Endothelial cell of umbilical vein (primary cell): ENCODE data around the gene MRPS34. TPM values are rescaled to one million over a fixed set of nuclear protein-coding genes. Genes with fewer than 3 reads are reported as not detected.

ENCODE experiments used
- BruUV-seq: library from RNA; stranded (reverse); fragments of 400-500 nt; replicated peaks from 2 replicates; lab custom pipeline; 2021; lab: Mats Ljungman, UMichigan
- CTCF ChIA-PET: fragments of 300-600, 350-600 bp; sonication (Branson Sonifier 250); formaldehyde crosslinking; loops from one replicate; lab custom pipeline; 2021; ENCODE audit warnings: antibody characterized with exemption, inconsistent platforms; lab: Charles Lee
- POLR2A ChIA-PET: fragments of 300-600, 350-600 bp; sonication (Branson Sonifier 250); formaldehyde crosslinking; loops from one replicate; lab custom pipeline; 2021; ENCODE audit warnings: antibody characterized with exemption, inconsistent platforms; lab: Charles Lee
- DNase-seq: peaks from one replicate; pipeline ENCODE4 v3.0.0-alpha.2; 2011; ENCODE audit warnings: low read depth, low spot score
- FAIRE-seq: peaks from 2 replicates; lab custom pipeline; 2011; peaks lifted over from hg19 to GRCh38; lab: Jason Lieb, UNC
- H2AFZ ChIP-seq: 2 replicates; pipeline ENCODE4 v1.6.0; 2012; ENCODE audit warnings: low read depth, low read length, control low read depth, inconsistent platforms
- H3K27ac ChIP-seq: 2 replicates; pipeline ENCODE4 v1.5.1; 2011; ENCODE audit warnings: low read depth, mild to moderate bottlenecking, control low read depth, low read length, moderate library complexity; ENCODE audit not compliant: insufficient read depth
- H3K27me3 ChIP-seq, 2 experiments: 2 replicates each; pipeline versions ENCODE4 v1.6.0 to v1.6.1; 2011; ENCODE audit warnings: low read length in 2 of 2, mixed read lengths in 1 of 2; ENCODE audit not compliant: control insufficient read depth in 2 of 2, insufficient read depth in 2 of 2
- H3K36me3 ChIP-seq, 2 experiments: 2 replicates in 1 of 2; 3 replicates in 1 of 2; pipeline ENCODE4 v1.5.1; 2011; ENCODE audit warnings: low read length in 2 of 2, mild to moderate bottlenecking in 1 of 2, moderate library complexity in 1 of 2; ENCODE audit not compliant: control insufficient read depth in 2 of 2, insufficient read depth in 2 of 2; ENCODE audit errors: extremely low read depth in 1 of 2
- H3K4me1 ChIP-seq: 3 replicates; pipeline ENCODE4 v1.5.1; 2011; ENCODE audit warnings: mild to moderate bottlenecking, low read length; ENCODE audit not compliant: control insufficient read depth, insufficient read depth; ENCODE audit errors: extremely low read depth
- H3K4me2 ChIP-seq: 2 replicates; pipeline ENCODE4 v1.6.1; 2011; ENCODE audit warnings: low read length, control low read depth, mixed read lengths; ENCODE audit not compliant: insufficient read depth
- H3K4me3 ChIP-seq, 3 experiments: fragments of 200-600 bp in 1 of 3; sonication (generic), shearing (Covaris generic) in 1 of 3; replicated peaks in 1 of 3; 2 replicates each; pipeline ENCODE4 v1.5.1; 2011 to 2016; ENCODE audit warnings: control low read depth in 3 of 3, low read length in 3 of 3, mild to moderate bottlenecking in 2 of 3, inconsistent platforms in 1 of 3, low read depth in 1 of 3, moderate library complexity in 1 of 3; ENCODE audit not compliant: insufficient read depth in 1 of 3
- H3K79me2 ChIP-seq: 2 replicates; pipeline ENCODE4 v1.6.0; 2012; ENCODE audit warnings: low read length, inconsistent platforms; ENCODE audit not compliant: control insufficient read depth, insufficient read depth
- H3K9ac ChIP-seq: replicated peaks from 2 replicates; pipeline ENCODE3; 2011; ENCODE audit warnings: low read length, control low read depth; ENCODE audit not compliant: insufficient read depth; ENCODE audit errors: extremely low read depth
- H3K9me1 ChIP-seq: replicated peaks from 3 replicates; pipeline ENCODE4 v1.6.0; 2011; ENCODE audit warnings: mild to moderate bottlenecking, low read length; ENCODE audit not compliant: control insufficient read depth, insufficient read depth; ENCODE audit errors: extremely low read depth
- H3K9me3 ChIP-seq: replicated peaks from 2 replicates; pipeline ENCODE4 v1.5.1; 2012; ENCODE audit warnings: low read length, inconsistent platforms; ENCODE audit not compliant: control insufficient read depth, insufficient read depth
- H4K20me1 ChIP-seq: replicated peaks from 2 replicates; pipeline ENCODE3; 2011; ENCODE audit warnings: mild to moderate bottlenecking, low read length; ENCODE audit not compliant: control insufficient read depth, insufficient read depth; ENCODE audit errors: extremely low read depth
- CTCF ChIP-seq, 2 donors: IDR thresholded peaks; 1 replicate in 1 of 2; 2 replicates in 1 of 2; pipeline ENCODE4 v1.5.1; 2011; ENCODE audit warnings: low read length in 2 of 2, mild to moderate bottlenecking in 2 of 2, moderate library complexity in 2 of 2, control low read depth in 1 of 2, inconsistent platforms in 1 of 2, low read depth in 1 of 2; ENCODE audit not compliant: insufficient read depth in 1 of 2; ENCODE audit errors: extremely low read depth in 1 of 2
- FOS ChIP-seq: IDR thresholded peaks from 2 replicates; pipeline ENCODE4 v1.6.1; 2011; ENCODE audit warnings: mild to moderate bottlenecking, low read length, moderate library complexity, borderline replicate concordance; ENCODE audit not compliant: insufficient read depth
- GATA2 ChIP-seq: IDR thresholded peaks from 2 replicates; pipeline ENCODE4 v1.7.0; 2011; ENCODE audit warnings: low read depth, mild to moderate bottlenecking, moderate library complexity, mixed read lengths, low read length; ENCODE audit not compliant: insufficient read length, insufficient read depth
- POLR2A ChIP-seq: IDR thresholded peaks from 2 replicates; pipeline ENCODE4 v1.6.1; 2012; ENCODE audit warnings: low read depth, mild to moderate bottlenecking, control low read depth, low read length
- POLR2AphosphoS5 ChIP-seq: IDR thresholded peaks from 2 replicates; pipeline ENCODE4 v1.6.1; 2012; ENCODE audit warnings: low read depth, mild to moderate bottlenecking, control low read depth, low read length, moderate library complexity; ENCODE audit not compliant: insufficient read depth
- dilution Hi-C: fragments of 300-500 bp; cut with MboI; formaldehyde crosslinking; loops from one replicate; pipeline ENCODE4 v1.15.0; 2019; ENCODE audit warnings: low sequenced_read_pairs; ENCODE audit not compliant: extremely low pct_ligation_motif_present
- intact Hi-C: fragments of 100-400 bp; cut with micrococcal nuclease; formaldehyde crosslinking; loops from one replicate; pipeline ENCODE4 v1.10.0; 2022
- polyA plus RNA-seq, 4 experiments: library from polyadenylated mRNA; depleted of rRNA in 3 of 4; stranded (reverse) in 3 of 4; unstranded in 1 of 4; fragments of >200 nt; gene quantifications; 2 replicates each; pipeline versions ENCODE4 v1.2.1 to v1.2.3, GENCODE V29; 2011 to 2012; ENCODE audit warnings: missing spikeins in 1 of 4
- total RNA-seq: library from RNA; stranded (reverse); gene quantifications from 2 replicates; pipeline ENCODE4 v1.2.3, GENCODE V29; 2021

Gene MRPS34
- total and polyA plus RNA-seq, 2 donors (not counting 3 experiments of a cell fraction or from before 2014, with no cell fraction given) = 82.1 to 102 TPM

GRCh38 chr16:1786242-1787055 is 13.5 kb upstream of the MRPS34 start:
- Histone ChIP-seq H3K4me3 (no peak overlapping the region), H3K27ac (no peak overlapping the region), H4K20me1 (no peaks in the 10 kb centered on the region), H3K4me2 (no peak overlapping the region), H3K27me3 (no peaks in the 10 kb centered on the region), H3K4me1 (peaks cover 8% of the 10 kb centered on the region), H3K9me1 (no peaks in the 10 kb centered on the region), H2AFZ (no peak overlapping the region), H3K9me3 (no peaks in the 10 kb centered on the region), H3K36me3 (peaks cover 0 to 23% of the 10 kb centered on the region in 2 experiments), H3K79me2 (peaks cover 25% of the 10 kb centered on the region), H3K9ac (no peak overlapping the region)
- dilution Hi-C loops (no loop called here), intact Hi-C loops (loop anchor here (10.0 kb wide), 1 partner anchor 482 kb away; the partner anchor contains the start of gene UBE2I)
- ChIA-PET POLR2A (no interaction called here), CTCF (no interaction called here)
- DNase-seq (no peak), FAIRE-seq (no peak)
- TF ChIP-seq CTCF (IDR thresholded peaks at IDR 0.05; ENCODE audit: extremely low read depth in 1 of 2, insufficient read depth in 1 of 2, low read depth in 1 of 2, low read length in 2 of 2) (peak in 1 of 2 donors; percentile 2), GATA2 (no peak)
- BruUV-seq = no TSS peak

- Histone ChIP-seq H3K27ac (no peak overlapping the region), H3K9me3 (no peaks in the 10 kb centered on the region), H3K4me1 (peaks cover 14% of the 10 kb centered on the region), H3K4me2 (no peak overlapping the region), H2AFZ (no peak overlapping the region), H3K27me3 (no peaks in the 10 kb centered on the region), H3K79me2 (peaks cover 25% of the 10 kb centered on the region), H3K36me3 (peaks cover 0 to 26% of the 10 kb centered on the region in 2 experiments), H3K9ac (no peak overlapping the region), H4K20me1 (no peaks in the 10 kb centered on the region), H3K4me3 (no peak overlapping the region), H3K9me1 (no peaks in the 10 kb centered on the region)
- no peak for TF ChIP-seq POLR2A
- TF ChIP-seq POLR2AphosphoS5 = no peak
- TF ChIP-seq FOS = no peak
- FAIRE-seq = no peak
- ChIA-PET POLR2A (no interaction called here), CTCF (no interaction called here)
- dilution Hi-C loops (no loop called here), intact Hi-C loops (loop anchor here (10.0 kb wide), 1 partner anchor 481 kb away; the partner anchor contains the start of gene UBE2I)
- DNase-seq = no peak
- no TSS peak for BruUV-seq
Observed at GRCh38 chr16:1785846-1786170, 12.9 kb upstream of the MRPS34 start.
